Epidermal melanocyte (primary cell): ENCODE measurements around the gene DZIP1L.
"Not testable (repeated sequence)": the region's sequence is repeated elsewhere in the genome, so short reads cannot be mapped to it uniquely, and the experiment has no call there.

Experiments used
- DNase-seq: peaks from one replicate; pipeline ENCODE4 v3.0.0; 2011; ENCODE audit warnings: low spot score; ENCODE audit not compliant: insufficient read length

The DZIP1L gene

DNA sequence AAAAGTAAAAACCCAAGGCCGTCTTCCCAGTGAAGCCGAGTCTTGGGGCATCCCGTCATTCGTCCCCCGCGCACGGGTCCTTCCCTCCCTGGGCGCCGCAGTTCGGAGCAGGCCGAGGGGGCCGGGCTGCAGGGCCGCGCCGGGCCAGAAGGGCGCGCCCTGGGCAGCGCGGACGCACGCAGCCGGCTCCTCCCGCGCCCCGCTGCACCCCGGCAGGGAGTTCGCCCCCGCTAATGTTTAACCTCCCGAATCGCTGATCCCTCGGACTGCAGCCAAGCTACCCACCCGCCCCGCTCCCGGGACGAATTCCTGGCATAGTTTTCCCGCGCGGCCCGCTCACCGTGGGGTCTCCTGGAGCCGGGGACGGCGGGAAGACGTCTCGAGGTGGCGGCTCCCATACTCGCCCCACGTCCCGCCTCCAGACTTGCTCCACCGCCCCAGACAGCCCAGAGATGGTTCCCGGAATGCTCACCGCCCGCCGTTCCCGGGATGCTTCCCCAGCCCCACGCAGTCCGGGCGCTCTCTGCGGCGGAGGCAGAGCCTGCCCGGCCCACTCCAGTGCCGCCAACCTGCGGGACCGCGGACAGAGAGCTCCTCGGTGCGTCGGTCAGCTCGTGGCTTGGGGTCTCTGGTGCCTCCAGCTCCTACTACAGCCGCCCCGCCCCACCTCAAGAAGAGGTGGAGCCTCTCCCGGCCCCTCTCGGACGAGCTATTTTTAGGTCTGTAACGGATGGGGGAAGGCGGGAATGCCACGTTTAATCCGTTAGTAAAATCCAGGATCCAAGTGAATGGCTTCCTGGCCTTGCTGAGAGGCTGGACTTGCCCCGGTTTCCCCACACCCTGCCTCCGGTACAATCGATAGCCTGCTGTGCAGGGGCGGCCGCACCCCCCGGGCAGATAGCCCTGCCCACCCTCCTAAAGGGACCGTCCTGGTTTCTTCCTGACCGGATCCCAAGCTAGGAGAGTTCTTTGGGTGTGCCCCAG, at the start of gene DZIP1L:
Gene DZIP1L (minus strand): TSS at position 621 of the 984 bp plus-strand sequence. CDS start 11,637 bp downstream, outside the sequence.
- no peak for DNase-seq

DNA sequence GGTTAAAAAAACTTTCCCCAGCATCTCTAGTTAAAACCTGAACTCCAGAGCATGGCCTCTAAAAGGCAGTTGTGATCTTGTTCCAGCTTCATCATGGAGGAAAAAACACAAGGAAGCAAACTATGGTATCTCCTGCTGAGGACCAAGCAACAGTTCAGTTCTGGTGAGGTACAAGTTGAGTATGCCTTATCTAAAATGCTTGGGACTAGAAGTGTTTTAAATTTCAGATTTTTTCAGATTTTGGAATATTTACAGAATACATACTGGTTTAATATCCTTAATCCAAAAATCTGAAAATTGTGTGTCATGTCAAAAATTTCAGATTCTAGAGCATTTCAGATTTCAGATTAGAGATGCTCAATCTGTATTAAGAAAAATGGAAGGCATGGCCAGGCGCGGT, 49.7 kb upstream of the DZIP1L start:
- no peak for DNase-seq

GRCh38 chr3:138157743-138158142, 42.3 kb upstream of the DZIP1L start:
- DNase-seq = no peak

- DNase-seq = no peak
Observed at GRCh38 chr3:138154534-138154933, 39.1 kb upstream of the DZIP1L start.

- no peak for DNase-seq
Observed at GRCh38 chr3:138148503-138148902, 33.1 kb upstream of the DZIP1L start.

DNA sequence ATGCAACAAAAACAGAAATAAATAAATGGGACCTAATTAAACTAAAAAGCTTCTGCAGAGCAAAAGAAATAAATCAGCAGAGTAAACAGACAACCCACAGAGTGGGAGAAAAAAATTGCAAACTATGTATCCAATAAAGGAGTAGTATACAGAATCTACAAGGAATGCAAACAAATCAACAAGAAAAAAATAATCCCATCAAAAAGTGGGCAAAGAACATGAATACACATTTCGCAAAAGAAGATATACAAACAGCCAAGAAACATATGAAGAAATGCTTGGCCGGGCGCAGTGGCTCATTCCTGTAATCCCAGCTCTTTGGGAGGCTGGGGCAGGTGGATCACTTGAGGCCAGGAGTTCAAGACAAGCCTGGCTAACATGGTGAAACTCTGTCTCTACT, 26.8 kb upstream of the DZIP1L start:
- DNase-seq = not testable (repeated sequence)

- no peak for DNase-seq
Observed at GRCh38 chr3:138140940-138141339, 25.5 kb upstream of the DZIP1L start.

DNA sequence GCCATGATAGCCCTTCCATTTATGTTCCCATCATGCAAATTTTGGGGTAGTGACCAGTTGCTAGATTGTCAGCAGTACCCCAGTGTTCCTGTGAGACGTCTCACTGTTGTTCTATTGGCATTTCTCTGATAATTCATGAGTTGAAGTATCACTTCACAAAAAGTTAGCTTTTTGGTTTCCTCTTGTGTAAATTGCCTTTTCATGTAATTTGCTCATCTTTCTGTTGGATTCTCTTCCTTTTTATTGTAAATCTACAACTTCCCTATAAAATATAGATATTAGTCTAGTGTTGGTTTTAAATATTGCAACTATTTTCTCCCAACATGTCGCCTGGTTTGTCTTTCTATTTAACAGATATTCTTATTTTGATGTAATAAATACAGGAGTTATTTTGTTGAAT, 24.3 kb upstream of the DZIP1L start:
- DNase-seq = no peak

- no peak for DNase-seq
Observed at GRCh38 chr3:138137861-138138260, 22.5 kb upstream of the DZIP1L start.

- no peak for DNase-seq
Observed at GRCh38 chr3:138136201-138136600, 20.8 kb upstream of the DZIP1L start.

GRCh38 chr3:138135833-138136194, 20.4 kb upstream of the DZIP1L start:
- no peak for DNase-seq

- DNase-seq = no peak
Observed at GRCh38 chr3:138135146-138135832, 19.9 kb upstream of the DZIP1L start.

DNA sequence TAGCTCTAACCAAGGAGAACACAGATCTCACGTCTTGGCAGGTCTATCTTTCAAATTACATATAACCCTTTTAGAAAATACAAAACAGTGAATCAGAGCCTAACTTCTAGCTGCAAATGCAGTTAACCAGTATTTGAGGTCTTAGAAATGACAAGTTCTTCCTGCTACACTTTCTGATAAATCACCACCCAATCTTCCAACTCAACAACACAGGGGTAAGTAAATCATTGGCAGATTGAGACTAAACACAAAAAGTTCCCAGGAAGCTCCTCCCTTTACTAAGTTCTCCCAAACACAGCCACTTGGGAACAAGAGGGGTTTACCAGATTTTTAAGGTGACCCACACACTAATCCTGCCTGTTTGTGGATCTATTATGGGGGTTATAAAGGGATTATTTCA, 16.8 kb upstream of the DZIP1L start, which contains the start of gene A4GNT:
Gene A4GNT (minus strand): TSS at position 152 of the 400 bp plus-strand sequence. CDS start 1,134 bp downstream, outside the sequence.
- no peak for DNase-seq

GRCh38 chr3:138127636-138128365, 12.4 kb upstream of the DZIP1L start:
- no peak for DNase-seq

GRCh38 chr3:138125548-138126221, 10.3 kb upstream of the DZIP1L start:
- DNase-seq = peak; percentile 41

DNA sequence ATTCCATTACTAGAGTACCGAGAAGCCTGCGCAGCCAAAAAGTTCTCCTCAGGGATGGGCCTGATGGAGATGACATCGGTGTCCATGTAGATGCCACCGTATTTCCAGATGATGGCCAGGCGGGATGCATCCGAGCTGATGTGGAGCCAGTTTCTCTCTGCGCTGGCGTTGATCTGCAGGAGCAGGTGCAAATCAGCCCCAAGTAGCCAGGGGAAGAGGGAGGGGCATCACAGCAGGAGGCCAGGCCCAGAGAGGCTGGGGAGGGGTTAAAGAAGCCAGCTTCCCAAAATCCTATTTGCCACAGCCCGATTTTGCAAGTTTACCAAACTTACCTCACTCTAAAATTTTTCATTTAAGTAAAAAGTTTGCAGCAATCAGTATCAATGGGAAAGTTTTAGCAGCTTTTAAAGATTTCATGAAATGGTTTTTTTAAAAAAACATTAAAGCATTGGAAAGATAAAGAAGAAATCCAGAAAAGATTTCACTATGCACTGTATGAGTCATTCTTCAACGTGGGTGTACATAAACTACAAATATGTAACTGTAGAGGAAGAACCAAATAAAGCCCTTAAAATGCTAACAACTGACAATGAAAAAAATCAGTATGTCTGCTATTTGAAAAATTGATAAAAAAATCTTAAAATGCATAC, 9.4 kb upstream of the DZIP1L start:
- DNase-seq = no peak

GRCh38 chr3:138124188-138124587, 8.8 kb upstream of the DZIP1L start:
- no peak for DNase-seq

- no peak for DNase-seq
Observed at GRCh38 chr3:138119423-138119766, 4.0 kb upstream of the DZIP1L start.

DNA sequence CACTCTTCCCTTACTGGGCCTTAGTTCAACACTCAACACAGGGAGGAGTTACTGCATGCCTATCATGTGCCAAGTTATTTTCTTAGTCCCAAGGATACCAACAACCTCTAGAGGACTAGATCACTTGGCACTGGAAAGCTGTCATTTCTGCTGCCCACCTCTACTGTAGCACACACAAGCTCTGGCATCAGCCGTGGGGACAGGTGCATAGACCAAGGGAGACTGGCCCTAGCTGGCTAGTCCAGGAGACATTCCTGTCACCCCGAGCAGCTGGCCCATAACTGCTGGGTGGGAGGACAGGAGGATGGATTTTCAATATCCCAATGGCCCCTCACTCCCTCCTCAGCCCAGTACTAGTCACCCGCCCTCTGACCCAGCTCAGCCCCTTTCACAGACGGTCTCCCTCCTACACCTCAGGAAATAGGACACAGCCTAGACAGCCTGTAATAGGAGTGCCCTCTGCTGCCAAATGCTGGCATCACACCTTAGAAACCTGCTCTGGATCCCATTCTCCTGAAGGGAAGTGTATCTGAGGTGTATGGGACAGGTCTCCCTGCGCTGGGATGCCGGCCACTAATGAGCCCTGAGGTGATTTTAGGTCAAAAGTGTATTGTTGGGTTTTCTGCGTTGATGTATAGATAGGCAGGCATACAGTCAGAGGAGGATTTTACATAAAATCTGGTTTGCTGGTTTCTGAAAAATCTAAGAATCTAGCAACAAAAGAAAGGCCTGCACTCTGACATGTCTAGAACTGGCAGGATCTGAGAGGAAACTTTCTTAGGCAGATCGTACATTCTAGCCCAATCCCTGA, 3.4 kb upstream of the DZIP1L start:
- no peak for DNase-seq

DNA sequence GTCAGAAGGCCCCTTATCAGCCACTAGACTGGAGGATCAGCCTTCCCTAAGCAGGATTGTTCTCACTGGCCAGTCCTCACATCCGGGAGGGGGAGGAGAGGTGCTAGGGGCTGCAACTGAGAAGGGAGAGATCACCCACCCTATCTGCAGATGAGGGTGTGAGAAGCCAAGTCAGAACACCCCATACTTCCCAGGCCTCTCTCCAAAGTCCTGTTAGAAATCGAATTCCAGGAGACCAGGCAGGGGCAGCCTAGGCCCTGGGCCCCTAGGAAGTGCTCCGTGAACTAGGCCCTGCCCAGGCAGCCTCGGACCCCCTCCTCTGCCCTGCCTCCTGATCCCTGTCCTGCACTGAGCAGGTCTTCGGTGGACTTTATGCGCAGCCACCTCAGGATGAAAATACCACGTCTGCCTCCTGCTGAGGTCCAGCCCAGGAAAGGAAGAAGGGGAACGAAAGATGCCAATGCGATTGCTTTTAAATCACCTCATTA, 933 bp downstream of the DZIP1L start:
- DNase-seq = no peak
